HG02943 (cell line): ENCODE measurements around the gene LRRC66.

Source experiments
- ATAC-seq: cut with Tn5 transposase; IDR thresholded peaks from one replicate; pipeline ENCODE4 v1.9.1; 2021; ENCODE audit warnings: mild to moderate bottlenecking, low read depth, moderate library complexity; ENCODE audit not compliant: unreplicated experiment

LRRC66 gene

GRCh38 chr4:52014903-52015302 lies 5.3 kb downstream of the LRRC66 start:
- ATAC-seq: no peak

DNA sequence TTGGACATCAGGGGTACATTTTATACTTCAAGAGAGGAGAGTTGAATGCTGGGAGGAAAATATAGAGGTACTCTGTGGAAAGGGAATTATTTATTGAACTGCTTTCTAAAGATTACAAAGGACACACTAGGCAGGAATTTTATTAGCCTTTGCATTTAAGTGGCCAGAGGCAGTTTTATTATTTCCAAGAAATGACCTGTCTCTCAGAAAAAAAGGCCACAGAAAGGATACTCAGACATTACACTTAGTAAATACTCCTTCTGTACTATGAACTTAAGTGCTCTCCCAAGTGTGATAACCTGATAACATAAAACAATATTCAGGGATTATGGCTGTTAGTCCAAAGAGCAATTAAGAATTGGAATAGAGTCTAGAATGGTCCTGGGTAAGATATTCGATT lies 7.5 kb downstream of the LRRC66 start:
- no peak for ATAC-seq

DNA sequence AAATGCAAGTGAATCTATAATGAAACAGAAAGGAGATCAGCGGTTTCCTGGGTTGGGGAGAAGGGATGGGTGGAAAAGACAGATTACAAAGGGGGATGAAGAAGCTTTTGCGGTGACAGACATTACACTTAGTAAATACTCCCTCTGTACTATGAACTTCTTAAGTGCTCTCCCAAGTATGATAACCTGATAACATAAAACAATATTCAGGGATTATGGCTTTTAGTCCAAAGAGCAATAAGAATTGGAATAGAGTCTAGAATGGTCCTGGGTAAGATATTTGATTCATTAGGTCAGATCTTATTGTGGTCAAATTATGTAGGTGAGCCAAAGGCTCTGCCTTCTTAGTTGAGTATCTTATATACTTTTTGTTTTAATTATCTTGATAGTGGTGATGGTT lies 9.2 kb downstream of the LRRC66 start:
- ATAC-seq: no peak

- ATAC-seq: no peak
These were observed 13.3 kb downstream of the LRRC66 start for GRCh38 chr4:52006887-52007286.

- ATAC-seq: no peak
These were observed 14.4 kb downstream of the LRRC66 start for GRCh38 chr4:52005604-52006273.

GRCh38 chr4:52004414-52004813 lies 15.7 kb downstream of the LRRC66 start:
- ATAC-seq: no peak

DNA sequence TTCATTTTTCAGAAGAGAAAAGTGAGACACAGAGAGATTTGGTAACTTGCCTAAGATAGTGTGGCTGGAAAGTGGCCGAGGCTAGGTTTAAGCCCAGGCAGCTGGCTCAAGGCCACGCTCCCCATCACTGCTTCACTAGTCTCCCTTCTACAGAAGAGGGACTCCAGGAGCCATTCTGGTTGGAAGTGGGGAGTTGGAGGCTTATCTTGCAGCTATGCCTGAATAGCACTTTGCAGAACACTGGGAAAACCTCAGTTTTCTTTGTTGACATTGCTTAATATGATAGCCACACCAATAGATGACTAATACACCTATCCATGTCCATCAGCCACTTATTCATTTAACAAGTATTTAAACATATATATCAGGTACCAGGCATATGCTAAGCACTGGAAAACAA lies 18.5 kb downstream of the LRRC66 start:
- no peak for ATAC-seq

- no peak for ATAC-seq
These were observed 20.9 kb downstream of the LRRC66 start for GRCh38 chr4:51999250-51999649.

GRCh38 chr4:51998837-51999236 lies 21.3 kb downstream of the LRRC66 start:
- ATAC-seq: no peak

DNA sequence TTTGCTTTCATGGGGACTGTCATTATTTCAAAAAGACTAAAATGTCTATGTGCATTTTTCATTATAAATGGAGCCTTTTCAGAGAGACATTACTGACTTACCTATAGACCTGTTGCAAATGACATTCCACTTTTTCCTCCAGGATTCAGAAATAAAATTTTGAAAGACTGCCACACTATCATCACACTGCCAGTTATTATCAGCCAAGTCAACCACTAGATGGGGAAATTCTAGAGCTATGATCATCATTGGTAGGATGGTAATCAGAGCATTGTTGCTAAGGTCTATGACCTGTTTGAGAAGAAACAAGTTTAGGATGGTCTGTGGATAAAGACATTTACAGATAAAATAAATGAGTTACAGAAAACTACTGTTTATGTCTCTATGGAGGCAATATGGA lies 22.5 kb downstream of the LRRC66 start:
- ATAC-seq: no peak

DNA sequence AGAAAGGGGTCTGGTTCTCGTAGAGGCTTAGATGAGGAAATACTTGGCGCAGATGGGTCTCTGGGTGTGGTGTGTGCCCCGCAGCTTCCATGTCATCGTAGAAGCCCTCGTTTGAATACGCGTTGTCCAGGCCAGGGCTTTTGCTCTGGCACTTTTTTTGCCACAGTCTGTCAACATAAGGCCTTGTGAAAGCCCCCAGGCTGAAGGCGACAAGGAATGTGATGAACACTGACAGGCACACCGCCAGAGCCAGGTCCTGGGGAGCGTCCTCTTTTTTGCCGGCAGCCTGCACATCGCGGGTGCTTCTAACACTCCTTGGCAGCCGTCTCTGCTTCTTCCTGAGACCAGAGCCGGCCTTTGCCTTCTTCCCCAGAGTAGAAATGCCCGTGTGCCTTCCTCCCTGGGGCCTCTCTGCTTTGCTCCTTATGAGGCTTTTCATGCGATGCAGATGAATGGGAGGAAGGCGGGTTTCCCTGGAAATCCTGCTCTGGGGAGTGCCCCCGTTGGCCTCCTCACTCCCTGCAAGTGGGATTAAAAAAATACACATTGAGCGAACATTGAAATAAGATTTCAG lies 24.4 kb downstream of the LRRC66 start:
- ATAC-seq: no peak

- no peak for ATAC-seq
These were observed 54.3 kb downstream of the LRRC66 start for GRCh38 chr4:51965862-51966261.

DNA sequence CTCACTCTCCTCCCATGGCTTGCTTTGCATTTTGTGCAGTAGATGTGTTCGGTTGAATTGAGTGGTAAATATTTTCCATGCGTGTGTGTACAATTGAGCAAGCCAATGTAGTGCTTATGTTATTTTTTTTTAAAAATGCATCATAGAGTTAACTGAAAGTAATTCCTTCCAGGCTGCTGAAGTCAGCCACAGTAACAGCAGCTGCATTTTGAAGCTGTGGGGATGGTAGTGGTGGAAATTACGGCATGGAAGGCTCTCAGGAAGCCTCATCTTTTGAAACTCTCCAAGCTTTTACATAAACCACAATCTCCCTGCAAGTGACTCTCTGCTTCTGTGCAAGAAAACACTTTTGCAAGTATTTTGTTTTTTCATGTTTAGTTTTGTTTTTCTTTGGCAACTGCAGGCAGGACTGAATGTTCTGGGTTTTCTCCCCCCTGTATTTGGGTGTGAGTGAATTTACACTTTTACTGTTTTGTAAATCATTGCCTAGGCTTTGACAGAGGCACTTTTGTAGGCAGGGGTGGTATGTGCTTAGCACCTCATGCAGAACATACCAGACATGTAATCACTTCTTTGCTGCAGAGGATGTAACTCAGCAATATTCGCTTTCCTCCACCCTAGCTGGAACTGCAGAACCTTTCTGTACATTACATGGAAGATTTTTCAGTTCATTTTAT lies 56.2 kb downstream of the LRRC66 start:
- ATAC-seq: no peak

DNA sequence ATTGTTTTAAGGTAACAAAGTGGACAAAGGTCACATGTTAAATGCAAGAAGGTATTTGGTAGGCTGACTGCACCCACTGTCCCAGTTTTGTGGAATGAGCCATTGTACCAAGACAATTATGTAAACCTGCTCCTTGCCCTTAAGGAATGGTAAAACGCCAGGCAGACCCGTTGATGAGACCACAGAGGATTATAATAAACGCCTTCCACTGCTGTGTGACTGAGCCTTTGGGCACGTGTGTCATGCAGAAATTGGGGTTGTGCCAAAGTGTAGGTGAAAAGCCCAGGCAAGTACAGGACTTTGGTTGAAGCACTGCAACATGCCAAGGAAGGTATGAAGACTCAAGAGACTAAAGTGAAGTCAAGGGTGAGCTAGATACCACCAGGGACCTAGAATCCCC lies 59.7 kb downstream of the LRRC66 start:
- ATAC-seq: no peak

DNA sequence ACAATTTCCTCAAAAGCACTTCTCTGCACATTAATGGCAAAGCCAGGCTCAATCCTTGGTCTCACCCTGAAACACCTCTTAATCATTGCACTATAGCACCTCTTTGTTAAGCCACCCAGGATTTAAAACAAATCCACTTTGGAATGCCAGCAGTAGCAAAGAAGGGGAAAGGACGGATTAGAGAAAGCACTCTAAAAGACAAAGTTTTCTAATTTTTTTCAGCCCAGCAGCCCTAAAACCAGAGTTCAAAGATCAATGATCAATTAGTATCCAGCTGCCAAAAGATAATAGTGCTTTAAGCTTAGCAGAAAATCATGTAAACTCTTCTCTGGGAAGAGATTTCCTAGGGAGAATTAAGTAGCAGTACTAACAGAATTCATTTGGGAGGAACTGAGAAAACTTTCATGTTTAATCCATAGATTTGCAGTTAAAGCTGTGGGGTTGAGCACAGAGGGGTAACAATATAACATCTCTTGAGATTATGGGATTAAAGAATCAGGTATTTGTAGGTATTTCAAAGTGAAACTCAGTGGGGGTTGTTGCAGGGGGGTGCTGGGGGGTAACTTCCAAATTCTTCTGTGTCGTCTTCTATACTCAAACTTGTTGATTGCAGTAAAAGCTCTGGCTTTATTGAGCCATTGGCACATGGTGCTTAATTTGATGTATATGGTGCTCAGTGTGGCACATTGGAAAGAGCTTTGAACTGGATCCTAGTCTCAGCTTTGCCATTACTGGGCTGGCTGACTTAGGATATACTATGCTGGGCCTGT lies 61.8 kb downstream of the LRRC66 start:
- ATAC-seq: no peak
